HG03175 (cell line): ENCODE measurements around the gene SLC16A10.
"Not testable (repeated sequence)": the region's sequence is repeated elsewhere in the genome, so short reads cannot be mapped to it uniquely, and the experiment has no call there.

ENCODE experiments used
- ATAC-seq: cut with Tn5 transposase; IDR thresholded peaks from one replicate; pipeline ENCODE4 v1.9.1; 2021; ENCODE audit warnings: mild to moderate bottlenecking, moderate library complexity; ENCODE audit not compliant: unreplicated experiment

Gene SLC16A10, protein sequence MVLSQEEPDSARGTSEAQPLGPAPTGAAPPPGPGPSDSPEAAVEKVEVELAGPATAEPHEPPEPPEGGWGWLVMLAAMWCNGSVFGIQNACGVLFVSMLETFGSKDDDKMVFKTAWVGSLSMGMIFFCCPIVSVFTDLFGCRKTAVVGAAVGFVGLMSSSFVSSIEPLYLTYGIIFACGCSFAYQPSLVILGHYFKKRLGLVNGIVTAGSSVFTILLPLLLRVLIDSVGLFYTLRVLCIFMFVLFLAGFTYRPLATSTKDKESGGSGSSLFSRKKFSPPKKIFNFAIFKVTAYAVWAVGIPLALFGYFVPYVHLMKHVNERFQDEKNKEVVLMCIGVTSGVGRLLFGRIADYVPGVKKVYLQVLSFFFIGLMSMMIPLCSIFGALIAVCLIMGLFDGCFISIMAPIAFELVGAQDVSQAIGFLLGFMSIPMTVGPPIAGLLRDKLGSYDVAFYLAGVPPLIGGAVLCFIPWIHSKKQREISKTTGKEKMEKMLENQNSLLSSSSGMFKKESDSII

DNA sequence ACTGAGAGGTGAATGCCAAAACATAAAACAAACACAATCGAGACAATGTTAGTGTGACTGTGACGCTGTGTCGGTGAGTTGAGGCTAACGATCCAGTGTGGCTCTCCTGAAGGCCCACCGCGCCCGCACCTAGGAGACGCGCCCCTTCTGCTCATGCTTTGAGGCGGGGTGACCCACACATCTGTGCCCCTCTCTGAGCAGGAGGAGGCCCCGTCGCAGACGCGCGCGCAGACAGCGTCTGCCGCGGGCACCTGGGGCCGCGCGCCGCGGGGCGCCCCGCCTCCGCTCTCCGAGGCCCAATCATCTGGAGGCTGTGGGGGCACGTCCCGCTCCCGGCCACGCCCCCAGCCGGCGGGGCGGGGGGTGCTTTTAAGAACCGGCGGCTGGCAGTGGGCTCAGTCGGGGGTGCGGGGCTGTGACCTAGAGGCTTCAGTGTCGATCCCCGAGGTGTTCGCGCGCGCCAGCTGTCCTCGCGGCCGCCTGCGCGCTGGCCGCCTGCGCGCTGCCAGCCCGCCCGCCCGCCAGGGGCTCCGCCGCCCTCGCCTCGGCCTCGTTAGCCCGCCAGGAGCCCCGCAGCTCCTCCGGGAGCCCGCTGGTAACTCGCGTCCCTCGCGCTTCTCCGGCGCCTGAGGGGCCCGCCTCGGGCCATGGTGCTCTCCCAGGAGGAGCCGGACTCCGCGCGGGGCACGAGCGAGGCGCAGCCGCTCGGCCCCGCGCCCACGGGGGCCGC lies at the start of gene SLC16A10:
SLC16A10 (plus strand) TSS at position 398 of the 730 bp plus-strand sequence; CDS start at position 648, 250 bp downstream.
- ATAC-seq: peak; percentile 80

DNA sequence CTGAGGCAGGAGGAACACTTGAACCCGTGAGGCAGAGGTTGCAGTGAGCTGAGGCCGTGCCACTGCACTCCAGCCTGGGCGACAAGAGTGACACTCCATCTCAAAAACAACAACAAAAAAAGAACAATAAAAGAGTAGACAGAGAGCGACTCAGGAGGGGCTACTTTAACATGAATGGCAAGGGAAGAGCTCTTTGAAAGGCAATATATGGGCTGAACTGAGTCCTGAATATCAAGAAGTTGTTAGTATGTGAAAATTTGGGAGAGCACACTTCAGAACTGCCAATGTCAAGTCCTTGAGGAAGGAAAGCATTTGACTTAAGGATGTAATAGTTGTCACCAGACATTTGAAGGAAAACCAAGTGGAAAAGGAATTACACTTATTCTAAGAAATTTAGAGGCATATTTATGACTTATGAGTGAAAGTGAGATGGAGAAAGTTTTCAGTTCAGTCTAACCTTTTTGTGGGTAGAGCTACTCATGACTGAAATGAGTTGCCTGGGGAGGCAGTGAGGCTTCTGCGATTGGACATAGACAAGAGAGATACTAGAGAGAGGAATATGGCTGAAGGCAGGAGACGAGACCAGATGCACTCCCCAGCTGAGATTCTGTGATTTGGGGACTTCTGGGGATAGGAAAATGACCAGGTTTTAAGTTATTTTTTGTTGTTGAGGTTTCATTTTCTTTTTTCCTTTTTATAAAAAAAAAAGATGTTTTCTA lies 48.6 kb upstream of the SLC16A10 start:
- ATAC-seq: no peak

DNA sequence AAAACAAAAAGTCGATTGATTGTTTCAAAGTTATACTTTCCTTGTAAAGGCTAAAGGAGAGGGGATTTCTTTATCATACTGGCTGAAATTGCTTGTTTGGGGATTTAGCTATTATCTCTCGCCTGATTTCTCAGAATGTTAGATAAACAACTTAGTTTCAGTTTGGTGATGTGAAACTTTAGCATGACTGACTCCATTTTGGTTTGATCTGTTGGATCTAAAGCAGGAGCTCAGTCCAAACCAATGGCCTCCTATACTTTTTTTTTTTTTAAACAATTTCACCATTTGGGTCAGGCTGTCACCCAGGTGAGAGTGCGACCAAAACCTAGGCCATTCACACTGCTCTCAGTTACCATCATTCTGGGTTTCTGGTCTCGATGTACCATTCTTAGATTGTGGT lies 45.4 kb upstream of the SLC16A10 start:
- ATAC-seq: no peak

DNA sequence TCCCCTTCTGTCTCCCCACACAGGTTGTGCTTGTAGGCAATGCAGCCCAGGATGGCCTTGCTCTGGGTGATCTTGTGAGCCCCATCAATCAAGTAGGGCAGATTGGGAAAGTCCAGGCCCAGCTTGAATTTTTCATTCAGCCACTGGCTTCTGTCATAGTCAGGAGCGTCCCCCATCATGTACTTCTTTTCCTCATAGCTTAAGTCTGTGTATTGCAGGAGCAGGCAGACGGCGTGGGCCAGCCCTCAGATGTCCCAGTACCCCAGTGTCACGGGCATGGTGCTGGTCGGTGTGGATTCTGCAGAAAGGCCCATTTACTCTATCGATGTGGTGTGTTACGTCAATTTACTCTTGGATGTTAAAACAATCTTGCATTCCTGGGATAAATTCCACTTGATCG lies 40.1 kb upstream of the SLC16A10 start:
- no peak for ATAC-seq

DNA sequence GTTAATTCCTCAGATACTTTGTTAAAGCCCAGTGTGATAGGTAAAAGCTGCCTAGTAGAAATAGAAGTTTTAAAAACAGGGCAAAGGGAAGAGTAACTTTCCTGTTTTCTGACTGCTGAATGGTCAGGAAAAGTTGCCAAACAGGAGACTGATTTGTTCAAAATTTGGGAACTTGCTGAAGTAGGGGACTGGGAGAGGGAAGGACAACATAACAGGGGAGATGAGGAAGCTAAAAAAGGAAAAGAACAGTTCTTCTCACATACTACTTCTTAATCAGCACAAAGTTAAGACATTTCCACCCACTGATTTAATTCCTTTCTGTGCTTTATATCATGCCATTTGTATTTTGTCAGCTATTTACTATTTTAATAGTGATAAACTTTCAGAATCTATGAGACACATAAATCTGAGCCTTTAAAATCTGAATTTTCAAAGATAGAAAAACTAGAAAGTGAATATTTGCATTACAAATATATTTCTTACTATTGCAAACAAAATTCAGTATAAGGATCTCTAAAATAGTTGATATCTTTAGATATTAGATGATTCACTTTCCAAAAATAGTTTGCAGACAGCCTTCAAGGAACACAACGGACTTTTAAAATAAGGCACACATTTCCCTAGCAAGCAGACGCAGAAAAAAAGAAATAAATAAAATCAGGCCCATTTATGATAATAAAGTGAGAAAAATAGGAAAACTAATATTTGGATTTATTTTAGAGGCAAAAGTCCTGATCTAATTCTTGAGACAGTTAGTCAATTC lies 36.9 kb upstream of the SLC16A10 start:
- ATAC-seq: no peak

DNA sequence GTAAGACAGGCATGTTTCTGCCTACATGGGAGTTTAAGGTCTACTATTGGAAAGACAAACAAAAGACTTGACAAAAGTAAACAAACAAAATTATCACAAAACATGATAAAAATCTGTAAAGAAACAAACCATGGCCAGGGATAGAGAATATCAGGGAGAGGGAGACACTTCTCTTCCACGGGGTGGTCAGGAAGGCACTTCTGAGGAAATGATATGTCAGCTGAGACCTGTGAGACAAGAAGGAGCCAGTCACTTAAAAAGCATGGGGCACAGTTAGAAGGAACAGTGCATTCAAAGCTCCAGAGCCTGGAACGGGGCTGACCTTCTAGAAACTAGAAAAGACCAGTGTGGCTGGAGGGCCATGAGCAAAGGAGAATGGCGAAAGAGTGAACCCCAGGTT lies 35.1 kb upstream of the SLC16A10 start:
- ATAC-seq: no peak

DNA sequence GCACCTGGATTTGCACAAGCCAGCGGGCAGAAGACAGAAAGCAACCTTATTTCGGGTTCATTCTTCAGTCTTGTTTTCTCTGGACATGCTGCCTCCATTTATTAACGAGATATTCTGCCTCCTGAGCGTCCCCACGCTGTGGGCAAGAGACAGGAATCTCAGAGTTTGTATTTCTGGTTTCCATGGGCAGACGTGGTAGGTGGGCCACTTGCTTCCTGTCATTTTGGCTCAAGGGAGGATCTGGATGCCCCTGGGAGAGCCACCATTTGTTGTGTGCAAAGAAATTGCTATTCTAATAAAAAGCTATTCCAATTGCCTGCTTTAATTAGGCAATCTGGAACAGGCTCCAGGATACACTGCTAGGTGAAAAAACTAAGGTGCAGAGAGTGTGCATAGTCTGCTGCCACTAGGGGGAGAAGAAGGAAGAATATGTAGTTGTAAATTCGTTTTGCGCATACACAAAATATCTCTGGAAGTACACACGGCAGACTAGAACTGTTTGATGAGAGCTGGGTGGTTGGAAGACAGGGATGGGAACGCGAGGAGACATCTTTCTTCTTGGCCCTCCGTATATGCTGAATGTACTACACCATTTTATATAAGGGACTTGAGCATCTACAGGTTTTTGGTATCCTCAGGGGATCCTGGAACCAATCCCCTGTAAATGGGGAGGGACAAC lies 30.1 kb upstream of the SLC16A10 start:
- peak; percentile 68 for ATAC-seq

DNA sequence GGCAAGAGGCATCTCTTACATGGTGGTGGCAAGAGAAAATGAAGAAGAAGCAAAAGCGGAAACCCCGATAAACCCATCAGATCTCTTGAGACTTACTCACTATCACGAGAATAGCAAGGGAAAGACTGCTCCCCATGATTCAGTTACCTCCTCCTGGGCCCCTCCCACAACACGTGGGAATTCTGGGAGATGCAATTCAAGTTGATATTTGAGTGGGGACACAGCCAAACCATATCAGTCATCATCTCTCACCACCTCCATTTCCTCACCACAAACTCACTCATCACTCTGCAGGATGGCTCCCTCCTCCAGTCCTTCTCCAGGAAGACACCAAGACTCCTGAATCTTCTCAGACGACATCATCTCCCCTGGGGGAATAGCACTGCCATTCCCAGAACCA lies 25.8 kb upstream of the SLC16A10 start:
- ATAC-seq: no peak

DNA sequence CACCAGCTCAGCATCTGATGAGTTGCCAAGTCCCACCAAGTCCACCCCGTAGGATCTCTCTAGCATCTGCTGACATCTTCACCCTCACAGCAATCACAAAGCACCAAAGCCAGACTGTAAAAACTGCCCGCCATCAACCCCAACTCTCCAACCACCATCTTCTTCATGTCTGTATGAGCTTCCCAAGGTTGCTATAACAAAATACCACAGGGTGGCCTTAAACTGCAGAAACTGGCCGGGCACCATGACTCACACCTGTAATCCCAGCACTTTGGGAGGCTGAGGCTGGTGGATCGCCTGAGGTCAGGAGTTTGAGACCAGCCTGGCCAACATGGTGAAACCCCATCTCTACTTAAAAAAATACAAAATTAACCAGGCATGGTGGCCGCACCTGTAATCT lies 25.3 kb upstream of the SLC16A10 start:
- ATAC-seq: not testable (repeated sequence)

DNA sequence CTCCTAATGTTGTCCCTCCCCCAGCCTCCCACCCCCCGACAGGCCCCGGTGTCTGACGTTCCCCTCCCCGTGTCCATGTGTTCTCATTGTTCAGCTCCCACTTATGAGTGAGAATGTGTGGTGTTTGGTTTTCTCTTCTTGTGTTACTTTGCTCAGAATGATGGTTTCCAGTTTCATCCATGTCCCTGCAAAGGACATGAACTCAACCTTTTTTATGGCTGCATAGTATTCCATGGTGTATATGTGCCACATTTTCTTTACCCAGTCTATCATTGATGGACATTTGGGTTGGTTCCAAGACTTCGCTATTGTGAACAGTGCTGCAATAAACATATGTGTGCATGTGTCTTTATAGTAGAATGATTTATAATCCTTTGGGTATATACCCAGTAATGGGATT lies 24.4 kb upstream of the SLC16A10 start:
- not testable (repeated sequence) for ATAC-seq

DNA sequence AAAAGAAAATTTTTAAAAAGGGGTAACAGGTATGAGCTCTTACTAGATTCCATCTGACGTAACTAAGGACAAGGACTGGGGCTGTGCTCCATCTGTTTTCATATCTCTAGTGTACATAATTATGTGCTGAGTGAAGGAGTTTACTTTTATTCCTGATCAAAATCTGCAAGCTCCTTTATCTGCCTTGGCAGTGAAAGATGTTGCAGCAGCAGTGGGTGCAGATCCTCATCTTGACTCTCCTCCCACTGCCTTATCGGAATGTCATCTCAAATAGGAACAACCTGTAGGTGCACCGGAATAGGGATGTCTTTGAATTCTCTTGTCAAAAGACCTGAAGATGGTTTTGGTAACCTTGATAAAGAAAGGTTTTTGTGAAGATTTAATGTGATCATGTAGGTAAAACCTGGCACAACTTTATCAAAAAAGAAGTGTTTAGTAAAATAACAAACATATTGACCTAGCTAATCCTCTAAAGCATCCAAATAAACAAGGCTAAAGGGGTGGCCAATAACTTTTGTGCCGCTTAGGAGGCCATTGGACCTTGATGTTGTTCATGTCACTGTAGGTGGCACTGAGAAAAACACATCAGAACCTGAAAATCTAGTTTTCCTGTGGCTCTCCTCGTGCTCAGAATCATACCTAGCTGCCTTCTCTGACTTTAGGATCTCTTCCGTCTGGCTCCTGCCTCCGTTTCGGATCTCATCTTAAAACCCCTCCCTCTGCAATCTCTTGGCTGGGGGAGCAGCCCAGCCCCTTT lies 19.0 kb upstream of the SLC16A10 start:
- ATAC-seq: no peak

DNA sequence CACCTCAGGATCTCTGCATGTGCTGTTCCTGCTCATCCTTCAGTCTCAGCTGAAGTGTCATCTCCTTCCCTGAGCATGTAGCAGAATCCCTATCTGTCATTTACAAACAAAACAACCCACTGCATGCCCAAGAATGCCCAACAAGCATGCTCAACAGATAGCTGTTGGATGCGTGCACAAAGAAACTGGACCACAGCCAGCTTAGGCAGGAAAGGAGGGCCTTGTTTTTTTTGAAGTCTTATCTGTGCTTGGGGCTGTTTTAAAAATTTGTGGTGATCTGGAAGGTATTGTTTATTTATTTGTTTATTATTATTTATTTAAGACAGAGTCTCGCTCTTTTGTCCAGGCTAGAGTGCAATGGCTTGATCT lies 18.5 kb upstream of the SLC16A10 start:
- no peak for ATAC-seq

DNA sequence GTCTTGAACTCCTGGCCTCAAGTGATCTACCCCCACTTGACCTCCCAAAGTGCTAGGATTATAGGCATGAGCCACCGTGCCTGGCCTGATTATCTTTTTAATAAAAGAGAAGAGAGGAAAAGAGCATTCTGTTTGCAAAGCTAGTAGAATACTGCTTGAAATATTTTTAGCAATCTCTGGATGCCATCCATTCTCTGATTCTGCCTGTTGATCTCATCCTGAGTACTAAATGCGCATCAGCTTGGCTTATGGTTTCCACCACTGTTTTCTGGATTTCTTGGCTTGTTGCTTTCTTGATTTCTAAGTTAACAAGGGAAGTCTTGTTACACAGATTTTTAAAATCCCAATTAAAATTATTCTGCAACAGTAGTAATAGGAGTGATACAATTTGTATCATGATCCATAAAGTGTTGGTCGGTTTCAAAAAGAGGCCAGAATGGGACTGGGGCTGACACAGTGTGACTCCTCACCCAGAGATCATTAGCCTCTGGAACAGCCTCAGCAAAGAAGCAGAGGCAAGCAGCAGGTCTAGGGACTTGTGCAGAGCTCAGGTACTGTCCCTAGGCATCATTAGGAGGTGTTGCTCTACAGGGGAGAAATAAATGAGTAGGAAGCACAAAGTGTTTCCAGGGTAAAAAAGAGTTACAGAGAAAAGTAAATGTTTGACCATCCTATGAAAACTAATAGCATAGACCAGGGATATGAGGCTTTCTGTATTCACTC lies 17.8 kb upstream of the SLC16A10 start:
- ATAC-seq: no peak

DNA sequence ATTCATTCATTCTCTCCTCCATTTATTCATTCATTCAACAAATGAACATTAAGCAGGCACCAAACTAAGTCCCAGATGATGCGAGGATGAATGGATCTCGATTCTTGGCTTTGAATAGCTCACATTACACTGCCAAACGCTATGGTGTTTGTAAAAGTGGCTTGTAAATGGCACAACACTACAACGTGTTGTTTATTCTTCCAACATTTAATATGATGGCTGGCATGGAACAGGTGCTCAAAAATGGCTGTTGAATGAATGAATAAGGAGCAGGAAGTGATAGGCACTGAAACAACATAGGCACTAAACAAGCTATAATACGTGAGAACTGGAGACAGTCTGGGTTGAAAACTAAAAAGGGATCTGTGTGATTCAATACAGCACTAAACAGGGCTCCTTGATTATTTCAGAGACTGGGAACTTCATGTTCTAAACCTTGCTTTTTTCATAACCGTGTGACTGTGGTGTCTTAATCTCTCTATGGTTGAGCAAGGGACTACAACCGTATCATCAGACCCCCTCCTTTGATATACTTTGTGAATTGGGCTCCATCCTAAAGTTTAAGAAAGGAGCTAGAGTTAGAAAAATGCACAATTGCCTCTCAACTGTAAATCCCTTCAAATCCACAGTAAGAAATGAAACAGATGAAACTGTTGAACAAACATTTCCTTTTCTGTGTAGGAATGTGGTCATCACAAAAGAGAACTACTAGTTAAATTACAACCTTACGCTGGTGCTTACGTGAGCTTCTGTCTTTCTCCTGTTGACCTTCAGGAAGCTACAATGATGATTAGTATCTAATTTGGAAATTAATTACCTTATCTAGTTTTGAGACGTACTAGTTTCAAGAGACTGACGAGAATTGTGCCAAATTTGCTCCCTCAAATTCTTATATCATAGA lies 16.9 kb upstream of the SLC16A10 start:
- no peak for ATAC-seq

DNA sequence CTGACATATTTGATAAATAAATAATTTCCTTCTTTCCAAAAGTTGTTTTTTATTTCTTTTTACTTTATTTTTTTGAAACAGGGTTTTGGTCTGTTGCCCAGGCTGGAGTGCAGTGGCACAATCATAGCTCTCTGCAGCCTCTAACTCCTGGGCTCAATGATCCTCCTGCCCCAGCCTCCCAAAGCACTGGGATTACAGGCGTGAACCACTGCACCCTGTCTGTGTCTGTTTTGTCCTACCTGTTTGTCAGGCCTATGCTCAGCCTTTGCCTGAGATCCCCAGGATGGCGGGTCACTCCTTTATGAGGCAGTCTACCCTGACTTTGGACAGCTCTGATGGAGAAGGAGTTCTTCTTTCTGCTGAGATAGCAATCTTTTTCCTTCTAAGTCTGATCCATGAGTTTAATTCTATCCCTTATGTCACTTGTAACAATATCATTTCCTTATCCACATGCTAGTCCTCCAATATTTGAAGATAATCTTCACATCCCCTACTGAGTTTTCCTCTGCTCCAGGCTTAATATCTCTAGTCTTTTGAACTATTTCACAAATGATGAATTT lies 14.4 kb upstream of the SLC16A10 start:
- ATAC-seq: no peak

DNA sequence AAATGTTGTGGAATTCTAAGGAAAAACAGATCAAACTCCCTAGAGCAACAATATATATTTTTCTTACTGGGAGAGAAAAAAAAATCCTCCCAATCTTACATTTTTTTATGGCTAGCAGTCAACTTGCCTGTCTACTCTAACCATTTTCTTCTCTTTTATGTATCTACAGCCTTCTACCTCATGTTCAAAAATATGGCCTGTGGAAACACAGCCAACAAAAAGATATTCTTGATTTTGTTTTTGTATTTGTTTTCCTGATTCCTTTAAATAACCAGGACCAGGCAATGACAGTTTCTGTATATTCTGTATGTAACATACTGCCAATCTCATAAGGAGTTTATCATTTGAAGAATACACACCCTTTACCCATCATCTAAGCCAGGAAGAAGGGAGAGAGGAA lies 13.0 kb upstream of the SLC16A10 start:
- no peak for ATAC-seq

DNA sequence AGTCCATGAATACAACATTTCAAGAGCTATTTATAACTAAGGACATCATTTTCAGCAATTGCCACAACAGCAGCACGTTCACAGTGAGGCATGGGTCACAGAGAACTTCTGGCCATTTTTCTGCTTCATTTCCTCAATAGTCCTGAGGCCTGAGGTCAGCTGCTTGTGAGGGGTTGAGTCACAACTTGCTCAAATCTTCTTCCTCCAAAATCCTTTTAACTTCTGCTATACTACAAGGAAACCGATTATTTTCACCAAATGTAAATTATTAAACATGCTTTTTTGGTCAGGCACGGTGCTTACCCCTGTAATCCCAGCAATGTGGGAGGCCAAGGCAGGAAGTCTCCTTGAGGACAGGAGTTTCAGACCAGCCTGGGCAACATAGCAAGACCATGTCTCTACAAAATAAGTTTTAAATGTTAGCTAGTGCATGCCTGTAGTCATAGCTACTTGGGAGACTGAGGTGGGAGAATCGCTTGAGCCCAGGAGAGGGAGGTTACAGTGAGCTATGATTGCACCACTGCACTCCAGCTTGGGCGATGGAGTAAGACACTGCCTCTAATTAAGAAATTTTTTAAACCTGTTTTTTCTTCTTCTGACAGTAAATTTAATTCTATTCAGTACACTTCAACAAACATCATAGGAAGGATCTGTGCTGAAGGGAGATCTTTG lies 11.1 kb upstream of the SLC16A10 start:
- peak; percentile 62 for ATAC-seq
